PC-9 (cell line): ENCODE measurements around the gene MGLL.

Source experiments
- CTCF ChIP-seq: fragments of 200-600 bp; sonication (generic); conservative IDR thresholded peaks from 2 replicates; pipeline ENCODE4 v1.6.1; 2017; ENCODE audit warnings: mixed run types, antibody characterized with exemption, mild to moderate bottlenecking, moderate library complexity
- EZH2 ChIP-seq: fragments of 200-600 bp; sonication (generic); IDR thresholded peaks from 2 replicates; pipeline ENCODE4 v1.8.0; 2017; ENCODE audit warnings: antibody characterized with exemption, low read depth

GRCh38 chr3:127743351-127744252, 78.7 kb downstream of the MGLL start:
- no peak for TF ChIP-seq CTCF
- TF ChIP-seq EZH2: no peak
